OCI-LY1 (cell line): Measurements from ENCODE around the gene TSEN2.

Source experiments
- H2AFZ ChIP-seq: fragments of 200-600 bp; sonication (generic), shearing (Covaris generic); 2 replicates; pipeline ENCODE4 v1.6.0; 2014; ENCODE audit warnings: antibody characterized with exemption, mild to moderate bottlenecking, low read length
- H3F3A ChIP-seq: fragments of 200-600 bp; sonication (generic), shearing (Covaris generic); 2 replicates; pipeline ENCODE4 v1.6.0; 2014; ENCODE audit warnings: mild to moderate bottlenecking, antibody characterized with exemption, low read length, moderate library complexity; ENCODE audit not compliant: insufficient read depth
- H3K27ac ChIP-seq: fragments of 200-600 bp; sonication (generic); 2 replicates; pipeline ENCODE4 v1.5.1; 2014; ENCODE audit warnings: low read length, mixed run types, mild to moderate bottlenecking, low read depth; ENCODE audit not compliant: poor library complexity, severe bottlenecking
- H3K27me3 ChIP-seq: fragments of 200-600 bp; sonication (generic); 2 replicates; pipeline ENCODE4 v1.6.0; 2014; ENCODE audit warnings: antibody characterized with exemption, mild to moderate bottlenecking, low read length, moderate library complexity; ENCODE audit not compliant: insufficient read depth
- H3K36me3 ChIP-seq: fragments of 200-600 bp; sonication (generic); 2 replicates; pipeline ENCODE4 v1.6.1; 2014; ENCODE audit warnings: mild to moderate bottlenecking, antibody characterized with exemption, low read length, moderate library complexity, mixed read lengths; ENCODE audit not compliant: insufficient read depth
- H3K4me1 ChIP-seq: fragments of 200-600 bp; sonication (generic); 2 replicates; pipeline ENCODE4 v1.5.1; 2014; ENCODE audit warnings: mild to moderate bottlenecking, low read length, moderate library complexity; ENCODE audit not compliant: insufficient read depth, severe bottlenecking
- H3K4me2 ChIP-seq: fragments of 200-600 bp; sonication (generic), shearing (Covaris generic); 2 replicates; pipeline ENCODE4 v1.6.1; 2014; ENCODE audit warnings: low read length
- H3K4me3 ChIP-seq: fragments of 200-600 bp; sonication (generic); 2 replicates; pipeline ENCODE4 v1.5.1; 2014; ENCODE audit warnings: low read length, low read depth, mild to moderate bottlenecking, mixed read lengths; ENCODE audit not compliant: poor library complexity, severe bottlenecking
- H3K79me2 ChIP-seq: fragments of 200-600 bp; shearing (Covaris generic); 2 replicates; pipeline ENCODE4 v1.6.1; 2016; ENCODE audit warnings: mixed run types, low read length, mixed read lengths; ENCODE audit not compliant: insufficient read depth
- H3K9ac ChIP-seq: fragments of 200-600 bp; sonication (generic), shearing (Covaris generic); 2 replicates; pipeline ENCODE4 v1.6.1; 2014; ENCODE audit warnings: mild to moderate bottlenecking, low read length, mixed read lengths
- H3K9me2 ChIP-seq: fragments of 200-600 bp; sonication (generic), shearing (Covaris generic); 2 replicates; pipeline ENCODE4 v1.6.1; 2014; ENCODE audit warnings: low read depth, mild to moderate bottlenecking, low read length, mixed read lengths
- H3K9me3 ChIP-seq: fragments of 200-600 bp; shearing (Covaris generic); 2 replicates; pipeline ENCODE4 v1.6.1; 2014; ENCODE audit warnings: low read length, mixed read lengths
- H4K20me1 ChIP-seq: fragments of 200-600 bp; sonication (generic), shearing (Covaris generic); 2 replicates; pipeline ENCODE4 v1.6.0; 2016; ENCODE audit warnings: mild to moderate bottlenecking, low read length; ENCODE audit not compliant: insufficient read depth
- CTCF ChIP-seq: fragments of 200-600 bp; sonication (generic), shearing (Covaris generic); IDR thresholded peaks from 2 replicates; pipeline ENCODE4 v1.5.1; 2017; ENCODE audit warnings: mild to moderate bottlenecking, antibody characterized with exemption, low read length, moderate library complexity, mixed read lengths
- EZH2 ChIP-seq: fragments of 200-600 bp; sonication (generic), shearing (Covaris generic); IDR thresholded peaks from 2 replicates; pipeline ENCODE4 v1.8.0; 2017; ENCODE audit warnings: borderline replicate concordance, mixed run types, mild to moderate bottlenecking, antibody characterized with exemption, low read length, moderate library complexity, mixed read lengths

The TSEN2 gene

GRCh38 chr3:12454076-12454815 is 30.0 kb upstream of the TSEN2 start:
- Histone ChIP-seq H3K4me1 (no peaks in the 10 kb centered on the region), H3K9ac (no peak overlapping the region), H3K4me2 (no peak overlapping the region), H3K27me3 (no peaks in the 10 kb centered on the region; the same call in 1 of the 2 replicates), H3K9me3 (no peaks in the 10 kb centered on the region), H3K4me3 (no peak overlapping the region), H4K20me1 (no peaks in the 10 kb centered on the region), H3K36me3 (no peaks in the 10 kb centered on the region), H3K27ac (no peak overlapping the region), H3F3A (no peaks in the 10 kb centered on the region), H3K79me2 (no peaks in the 10 kb centered on the region), H3K9me2 (no peaks in the 10 kb centered on the region), H2AFZ (no peak overlapping the region)
- no peak for TF ChIP-seq CTCF
- TF ChIP-seq EZH2, result no peak

DNA sequence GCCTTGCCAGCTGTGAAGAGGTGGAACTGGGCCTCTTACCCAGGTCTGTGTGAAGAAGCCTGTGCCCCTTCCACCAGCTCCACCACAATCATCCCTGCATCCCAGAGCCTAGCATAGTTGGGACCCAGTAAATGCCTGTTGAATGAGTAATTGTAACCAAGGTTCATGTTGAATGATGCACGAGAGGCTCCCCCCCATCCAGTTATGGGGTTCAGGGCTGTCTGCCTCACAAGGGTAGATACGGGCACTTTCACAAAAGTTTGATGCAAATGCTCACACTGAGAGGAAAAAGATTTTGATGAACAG is 29.5 kb upstream of the TSEN2 start:
- no peaks in the 10 kb centered on the region for H3F3A ChIP-seq
- H3K27me3 ChIP-seq, result no peaks in the 10 kb centered on the region; the same call in 1 of the 2 replicates
- no peaks in the 10 kb centered on the region for H3K9me2 ChIP-seq
- no peak overlapping the region for H2AFZ ChIP-seq
- H3K4me2 ChIP-seq, result no peak overlapping the region
- TF ChIP-seq CTCF, result no peak
- no peak for TF ChIP-seq EZH2
- H3K4me3 ChIP-seq, result no peak overlapping the region
- no peaks in the 10 kb centered on the region for H3K79me2 ChIP-seq
- H3K9ac ChIP-seq, result no peak overlapping the region
- H3K4me1 ChIP-seq, result no peaks in the 10 kb centered on the region
- no peaks in the 10 kb centered on the region for H3K36me3 ChIP-seq
- H4K20me1 ChIP-seq, result no peaks in the 10 kb centered on the region
- H3K27ac ChIP-seq, result no peak overlapping the region
- H3K9me3 ChIP-seq, result no peaks in the 10 kb centered on the region

GRCh38 chr3:12455740-12456139 is 28.5 kb upstream of the TSEN2 start:
- TF ChIP-seq CTCF (no peak), EZH2 (no peak)
- Histone ChIP-seq H3K4me1 (no peaks in the 10 kb centered on the region), H3K27ac (no peak overlapping the region), H3K9me3 (no peaks in the 10 kb centered on the region), H3K9ac (no peak overlapping the region), H3K4me2 (no peak overlapping the region), H3K27me3 (no peaks in the 10 kb centered on the region; the same call in 1 of the 2 replicates), H3K9me2 (no peaks in the 10 kb centered on the region), H3F3A (no peaks in the 10 kb centered on the region), H4K20me1 (no peaks in the 10 kb centered on the region), H3K79me2 (no peaks in the 10 kb centered on the region), H3K36me3 (no peaks in the 10 kb centered on the region), H2AFZ (no peak overlapping the region), H3K4me3 (no peak overlapping the region)
